ENCODE measurements around the gene OR2T10.
"Not testable (repeated sequence)": the region's sequence is repeated elsewhere in the genome, so short reads cannot be mapped to it uniquely, and the experiment has no call there.

- TF ChIP-seq POLR2AphosphoS5 (IDR thresholded peaks at IDR 0.05; ENCODE audit: insufficient read depth, low read depth, low read length); POLR2A (IDR thresholded peaks at IDR 0.05; ENCODE audit: low read depth, low read length); EZH2 (IDR thresholded peaks at IDR 0.05; ENCODE audit: borderline replicate concordance, low read depth, low read length, severe bottlenecking): not testable (repeated sequence)
- TF ChIP-seq, protein P1, sequence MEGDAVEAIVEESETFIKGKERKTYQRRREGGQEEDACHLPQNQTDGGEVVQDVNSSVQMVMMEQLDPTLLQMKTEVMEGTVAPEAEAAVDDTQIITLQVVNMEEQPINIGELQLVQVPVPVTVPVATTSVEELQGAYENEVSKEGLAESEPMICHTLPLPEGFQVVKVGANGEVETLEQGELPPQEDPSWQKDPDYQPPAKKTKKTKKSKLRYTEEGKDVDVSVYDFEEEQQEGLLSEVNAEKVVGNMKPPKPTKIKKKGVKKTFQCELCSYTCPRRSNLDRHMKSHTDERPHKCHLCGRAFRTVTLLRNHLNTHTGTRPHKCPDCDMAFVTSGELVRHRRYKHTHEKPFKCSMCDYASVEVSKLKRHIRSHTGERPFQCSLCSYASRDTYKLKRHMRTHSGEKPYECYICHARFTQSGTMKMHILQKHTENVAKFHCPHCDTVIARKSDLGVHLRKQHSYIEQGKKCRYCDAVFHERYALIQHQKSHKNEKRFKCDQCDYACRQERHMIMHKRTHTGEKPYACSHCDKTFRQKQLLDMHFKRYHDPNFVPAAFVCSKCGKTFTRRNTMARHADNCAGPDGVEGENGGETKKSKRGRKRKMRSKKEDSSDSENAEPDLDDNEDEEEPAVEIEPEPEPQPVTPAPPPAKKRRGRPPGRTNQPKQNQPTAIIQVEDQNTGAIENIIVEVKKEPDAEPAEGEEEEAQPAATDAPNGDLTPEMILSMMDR (IDR thresholded peaks at IDR 0.05; ENCODE audit: extremely low read depth in 1 of 2, insufficient read depth in 1 of 2, low read depth in 1 of 2, low read length in 2 of 2) = not testable (repeated sequence)
Observed at GRCh38 chr1:248551027-248551426, 46.5 kb downstream of the OR2T10 start.

Data from endothelial cell of umbilical vein (primary cell).